OCI-LY1 (cell line): ENCODE measurements around the gene CAB39.

ENCODE experiments used
- H2AFZ ChIP-seq: fragments of 200-600 bp; sonication (generic), shearing (Covaris generic); 2 replicates; pipeline ENCODE4 v1.6.0; 2014; ENCODE audit warnings: antibody characterized with exemption, mild to moderate bottlenecking, low read length
- H3F3A ChIP-seq: fragments of 200-600 bp; sonication (generic), shearing (Covaris generic); 2 replicates; pipeline ENCODE4 v1.6.0; 2014; ENCODE audit warnings: mild to moderate bottlenecking, antibody characterized with exemption, low read length, moderate library complexity; ENCODE audit not compliant: insufficient read depth
- H3K27ac ChIP-seq: fragments of 200-600 bp; sonication (generic); 2 replicates; pipeline ENCODE4 v1.5.1; 2014; ENCODE audit warnings: low read length, mixed run types, mild to moderate bottlenecking, low read depth; ENCODE audit not compliant: poor library complexity, severe bottlenecking
- H3K27me3 ChIP-seq: fragments of 200-600 bp; sonication (generic); 2 replicates; pipeline ENCODE4 v1.6.0; 2014; ENCODE audit warnings: antibody characterized with exemption, mild to moderate bottlenecking, low read length, moderate library complexity; ENCODE audit not compliant: insufficient read depth
- H3K36me3 ChIP-seq: fragments of 200-600 bp; sonication (generic); 2 replicates; pipeline ENCODE4 v1.6.1; 2014; ENCODE audit warnings: mild to moderate bottlenecking, antibody characterized with exemption, low read length, moderate library complexity, mixed read lengths; ENCODE audit not compliant: insufficient read depth
- H3K4me1 ChIP-seq: fragments of 200-600 bp; sonication (generic); 2 replicates; pipeline ENCODE4 v1.5.1; 2014; ENCODE audit warnings: mild to moderate bottlenecking, low read length, moderate library complexity; ENCODE audit not compliant: insufficient read depth, severe bottlenecking
- H3K4me2 ChIP-seq: fragments of 200-600 bp; sonication (generic), shearing (Covaris generic); 2 replicates; pipeline ENCODE4 v1.6.1; 2014; ENCODE audit warnings: low read length
- H3K4me3 ChIP-seq: fragments of 200-600 bp; sonication (generic); 2 replicates; pipeline ENCODE4 v1.5.1; 2014; ENCODE audit warnings: low read length, low read depth, mild to moderate bottlenecking, mixed read lengths; ENCODE audit not compliant: poor library complexity, severe bottlenecking
- H3K79me2 ChIP-seq: fragments of 200-600 bp; shearing (Covaris generic); 2 replicates; pipeline ENCODE4 v1.6.1; 2016; ENCODE audit warnings: mixed run types, low read length, mixed read lengths; ENCODE audit not compliant: insufficient read depth
- H3K9ac ChIP-seq: fragments of 200-600 bp; sonication (generic), shearing (Covaris generic); 2 replicates; pipeline ENCODE4 v1.6.1; 2014; ENCODE audit warnings: mild to moderate bottlenecking, low read length, mixed read lengths
- H3K9me2 ChIP-seq: fragments of 200-600 bp; sonication (generic), shearing (Covaris generic); 2 replicates; pipeline ENCODE4 v1.6.1; 2014; ENCODE audit warnings: low read depth, mild to moderate bottlenecking, low read length, mixed read lengths
- H3K9me3 ChIP-seq: fragments of 200-600 bp; shearing (Covaris generic); 2 replicates; pipeline ENCODE4 v1.6.1; 2014; ENCODE audit warnings: low read length, mixed read lengths
- H4K20me1 ChIP-seq: fragments of 200-600 bp; sonication (generic), shearing (Covaris generic); 2 replicates; pipeline ENCODE4 v1.6.0; 2016; ENCODE audit warnings: mild to moderate bottlenecking, low read length; ENCODE audit not compliant: insufficient read depth
- EZH2 ChIP-seq: fragments of 200-600 bp; sonication (generic), shearing (Covaris generic); IDR thresholded peaks from 2 replicates; pipeline ENCODE4 v1.8.0; 2017; ENCODE audit warnings: borderline replicate concordance, mixed run types, mild to moderate bottlenecking, antibody characterized with exemption, low read length, moderate library complexity, mixed read lengths
- TF ChIP-seq, protein P1 (sequence below): fragments of 200-600 bp; sonication (generic), shearing (Covaris generic); IDR thresholded peaks from 2 replicates; pipeline ENCODE4 v1.5.1; 2017; ENCODE audit warnings: mild to moderate bottlenecking, antibody characterized with exemption, low read length, moderate library complexity, mixed read lengths

The CAB39 gene

DNA sequence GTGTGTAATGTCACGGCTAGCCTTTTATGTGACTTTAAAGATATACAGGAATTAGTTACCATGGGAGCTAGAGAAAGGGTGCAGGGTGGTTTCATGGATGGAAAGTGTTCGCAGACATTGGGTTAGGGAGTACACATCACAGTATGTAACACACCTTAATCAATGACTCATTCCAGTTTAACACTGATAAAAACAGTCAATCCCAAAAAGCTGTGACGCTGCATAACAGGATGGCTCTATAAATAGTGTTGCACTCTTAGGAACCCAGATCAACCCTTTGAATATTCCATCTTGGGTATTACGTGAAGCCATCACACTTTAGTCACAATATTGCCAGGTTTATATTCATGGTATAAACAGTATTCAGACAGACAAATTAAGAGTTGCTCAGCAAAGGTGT lies 33.6 kb downstream of the CAB39 start:
- no peak overlapping the region for H3K9ac ChIP-seq
- H2AFZ ChIP-seq: no peak overlapping the region
- H3F3A ChIP-seq: no peaks in the 10 kb centered on the region
- H3K9me2 ChIP-seq: no peaks in the 10 kb centered on the region
- H3K4me3 ChIP-seq: no peak overlapping the region
- no peak for TF ChIP-seq EZH2
- TF ChIP-seq, protein P1, sequence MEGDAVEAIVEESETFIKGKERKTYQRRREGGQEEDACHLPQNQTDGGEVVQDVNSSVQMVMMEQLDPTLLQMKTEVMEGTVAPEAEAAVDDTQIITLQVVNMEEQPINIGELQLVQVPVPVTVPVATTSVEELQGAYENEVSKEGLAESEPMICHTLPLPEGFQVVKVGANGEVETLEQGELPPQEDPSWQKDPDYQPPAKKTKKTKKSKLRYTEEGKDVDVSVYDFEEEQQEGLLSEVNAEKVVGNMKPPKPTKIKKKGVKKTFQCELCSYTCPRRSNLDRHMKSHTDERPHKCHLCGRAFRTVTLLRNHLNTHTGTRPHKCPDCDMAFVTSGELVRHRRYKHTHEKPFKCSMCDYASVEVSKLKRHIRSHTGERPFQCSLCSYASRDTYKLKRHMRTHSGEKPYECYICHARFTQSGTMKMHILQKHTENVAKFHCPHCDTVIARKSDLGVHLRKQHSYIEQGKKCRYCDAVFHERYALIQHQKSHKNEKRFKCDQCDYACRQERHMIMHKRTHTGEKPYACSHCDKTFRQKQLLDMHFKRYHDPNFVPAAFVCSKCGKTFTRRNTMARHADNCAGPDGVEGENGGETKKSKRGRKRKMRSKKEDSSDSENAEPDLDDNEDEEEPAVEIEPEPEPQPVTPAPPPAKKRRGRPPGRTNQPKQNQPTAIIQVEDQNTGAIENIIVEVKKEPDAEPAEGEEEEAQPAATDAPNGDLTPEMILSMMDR: no peak
- no peaks in the 10 kb centered on the region for H4K20me1 ChIP-seq
- peaks cover 26% of the 10 kb centered on the region for H3K36me3 ChIP-seq
- no peaks in the 10 kb centered on the region for H3K27me3 ChIP-seq
- H3K4me2 ChIP-seq: no peak overlapping the region
- peaks cover 54% of the 10 kb centered on the region for H3K79me2 ChIP-seq
- no peaks in the 10 kb centered on the region for H3K4me1 ChIP-seq
- 0 out of 2 replicates have a peak, but pooled peaks cover 5% of the 10 kb centered on the region for H3K9me3 ChIP-seq
- H3K27ac ChIP-seq: no peak overlapping the region

DNA sequence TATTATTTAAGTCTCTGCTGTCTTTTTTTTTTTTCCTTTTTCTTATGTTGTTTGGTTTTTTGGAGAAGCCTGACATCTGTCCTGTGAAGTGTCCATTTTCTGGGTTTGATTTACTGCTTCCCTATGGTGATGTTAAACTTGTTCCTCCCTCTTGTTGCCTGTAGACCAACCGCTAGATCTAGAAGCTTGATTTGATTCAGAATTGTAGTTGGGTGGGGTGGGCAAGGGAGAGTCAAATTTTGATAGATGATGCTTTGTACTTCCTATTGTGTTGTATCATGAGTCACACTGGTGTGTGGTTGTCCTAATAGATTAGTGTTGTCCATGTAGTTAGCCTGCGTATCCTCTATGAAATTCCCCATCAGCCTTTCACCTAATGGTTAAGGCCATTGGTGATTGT lies 35.4 kb downstream of the CAB39 start:
- Histone ChIP-seq H4K20me1 (no peaks in the 10 kb centered on the region), H2AFZ (no peak overlapping the region)

DNA sequence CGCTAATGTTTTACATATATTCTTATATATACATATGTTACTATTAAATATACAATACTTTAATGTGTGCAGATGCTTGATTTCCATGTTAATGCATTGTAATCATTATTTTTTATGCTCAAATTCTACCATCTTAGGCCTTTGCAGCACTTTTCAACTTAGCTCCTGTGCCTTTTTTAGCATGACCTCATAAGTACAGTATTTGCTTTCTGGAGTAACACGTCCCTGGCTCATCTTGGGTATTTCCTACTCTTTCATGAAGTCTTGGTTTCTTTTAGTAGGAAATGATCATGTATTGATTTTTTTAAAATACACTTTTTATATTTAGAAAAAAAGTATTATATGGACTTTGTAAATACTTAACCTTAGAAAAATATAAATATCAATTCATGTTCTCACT lies 36.5 kb downstream of the CAB39 start:
- Histone ChIP-seq H3F3A (no peaks in the 10 kb centered on the region), H3K27ac (no peak overlapping the region), H3K4me3 (no peak overlapping the region), H3K4me2 (no peak overlapping the region), H4K20me1 (no peaks in the 10 kb centered on the region), H3K79me2 (peaks cover 49% of the 10 kb centered on the region), H3K36me3 (peaks cover 37% of the 10 kb centered on the region), H3K9me3 (0 out of 2 replicates have a peak, but pooled peaks cover 5% of the 10 kb centered on the region), H3K27me3 (no peaks in the 10 kb centered on the region), H3K4me1 (no peaks in the 10 kb centered on the region), H2AFZ (no peak overlapping the region), H3K9me2 (no peaks in the 10 kb centered on the region), H3K9ac (no peak overlapping the region)
- TF ChIP-seq, protein P1: no peak
- TF ChIP-seq EZH2: no peak

More for the DNA sequence above, 35.4 kb downstream of the CAB39 start:
- Histone ChIP-seq H3K9me3 (0 out of 2 replicates have a peak, but pooled peaks cover 5% of the 10 kb centered on the region), H3K4me3 (no peak overlapping the region), H3K9ac (no peak overlapping the region), H3K4me1 (no peaks in the 10 kb centered on the region), H3K79me2 (peaks cover 49% of the 10 kb centered on the region), H3F3A (no peaks in the 10 kb centered on the region), H3K27me3 (no peaks in the 10 kb centered on the region), H3K4me2 (no peak overlapping the region), H3K27ac (no peak overlapping the region), H3K36me3 (peaks cover 36% of the 10 kb centered on the region), H3K9me2 (no peaks in the 10 kb centered on the region)
- TF ChIP-seq EZH2: no peak
- TF ChIP-seq, protein P1: no peak
